Measurements from ENCODE around the gene KRT16.

GRCh38 chr17:41589301-41589700 is 23.3 kb downstream of the KRT16 start:
- TF ChIP-seq POLR2AphosphoS5 (IDR thresholded peaks at IDR 0.05; ENCODE audit: low read depth, low read length) (no peak), TAF1 (IDR thresholded peaks at IDR 0.05; ENCODE audit: borderline replicate concordance, low read depth, low read length) (no peak), POLR2A (IDR thresholded peaks at IDR 0.05; ENCODE audit: low read depth, low read length) (no peak)
